GM10266 (cell line): ENCODE measurements around the gene PPDPF.
"Not testable (repeated sequence)": the region's sequence is repeated elsewhere in the genome, so short reads cannot be mapped to it uniquely, and the experiment has no call there.

Source experiments
- DNase-seq: peaks from one replicate; pipeline ENCODE4 v3.0.0; 2012; ENCODE audit errors: extremely low spot score
- CTCF ChIP-seq: IDR thresholded peaks from 2 replicates; pipeline ENCODE4 v1.5.1; 2012; ENCODE audit warnings: mild to moderate bottlenecking, low read depth; ENCODE audit not compliant: control insufficient read depth, insufficient read depth; ENCODE audit errors: missing control alignments

PPDPF gene

DNA sequence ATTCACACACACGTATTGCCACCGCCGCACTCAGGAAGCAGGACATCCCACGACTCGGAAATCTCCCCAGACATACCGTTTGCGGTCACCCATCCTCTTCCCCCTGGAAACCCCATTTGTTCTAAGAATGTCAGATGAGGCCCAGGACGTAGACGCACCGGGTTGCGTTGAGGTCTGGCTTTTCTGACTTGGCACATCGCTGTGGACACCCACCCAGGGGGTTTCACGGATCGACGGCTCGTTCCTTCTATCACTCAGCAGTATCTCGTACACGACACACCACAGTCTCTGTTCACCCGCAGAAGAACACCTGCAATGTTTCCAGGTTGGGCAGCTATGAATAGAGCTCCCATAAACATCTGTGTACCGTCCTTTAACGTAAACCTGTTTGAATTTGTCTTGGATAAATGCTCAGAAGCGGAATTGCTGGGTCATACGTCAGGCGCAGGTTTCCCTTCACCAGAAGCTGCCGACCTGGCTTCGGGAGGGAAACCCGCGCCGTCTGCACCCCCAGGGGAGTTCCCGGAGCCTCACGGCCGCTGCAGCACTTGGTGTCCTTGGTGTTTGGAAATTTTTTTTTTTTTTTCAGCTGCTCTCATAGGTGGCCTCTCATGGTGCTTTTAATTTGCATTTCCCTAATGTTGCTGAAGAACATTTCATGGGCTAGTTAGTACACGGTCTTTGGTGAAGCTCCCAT is 12.3 kb upstream of the PPDPF start:
- no peak for TF ChIP-seq CTCF
- DNase-seq = no peak

DNA sequence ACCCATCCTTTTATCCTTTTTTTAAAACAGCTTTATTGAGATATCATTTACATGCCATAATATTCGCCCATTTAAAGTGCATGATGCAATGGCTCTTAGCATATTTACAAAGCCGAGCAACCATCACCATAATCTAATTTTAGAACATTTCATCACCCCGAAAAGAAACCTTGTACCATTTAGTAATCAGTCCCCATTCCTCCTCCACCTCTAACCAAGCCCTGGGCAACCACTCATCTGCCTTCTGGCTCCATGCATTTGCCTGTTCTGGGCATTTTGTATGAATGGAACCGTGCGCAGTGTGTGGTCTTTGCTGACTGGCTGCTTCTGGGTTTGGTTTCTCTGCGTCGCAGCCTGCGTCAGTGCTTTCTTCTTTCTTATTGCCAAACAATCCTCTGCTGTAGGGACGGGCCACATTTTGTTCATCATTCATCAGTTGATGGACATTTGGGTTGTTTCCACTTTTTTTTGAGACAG is 11.4 kb upstream of the PPDPF start:
- no peak for DNase-seq

GRCh38 chr20:63513207-63513606 is 7.4 kb upstream of the PPDPF start:
- no peak for DNase-seq
- TF ChIP-seq CTCF = no peak

More for the DNA sequence above, 11.4 kb upstream of the PPDPF start:
- no peak for TF ChIP-seq CTCF

- not testable (repeated sequence) for DNase-seq
These were observed 6.0 kb upstream of the PPDPF start for GRCh38 chr20:63514520-63514919.

DNA sequence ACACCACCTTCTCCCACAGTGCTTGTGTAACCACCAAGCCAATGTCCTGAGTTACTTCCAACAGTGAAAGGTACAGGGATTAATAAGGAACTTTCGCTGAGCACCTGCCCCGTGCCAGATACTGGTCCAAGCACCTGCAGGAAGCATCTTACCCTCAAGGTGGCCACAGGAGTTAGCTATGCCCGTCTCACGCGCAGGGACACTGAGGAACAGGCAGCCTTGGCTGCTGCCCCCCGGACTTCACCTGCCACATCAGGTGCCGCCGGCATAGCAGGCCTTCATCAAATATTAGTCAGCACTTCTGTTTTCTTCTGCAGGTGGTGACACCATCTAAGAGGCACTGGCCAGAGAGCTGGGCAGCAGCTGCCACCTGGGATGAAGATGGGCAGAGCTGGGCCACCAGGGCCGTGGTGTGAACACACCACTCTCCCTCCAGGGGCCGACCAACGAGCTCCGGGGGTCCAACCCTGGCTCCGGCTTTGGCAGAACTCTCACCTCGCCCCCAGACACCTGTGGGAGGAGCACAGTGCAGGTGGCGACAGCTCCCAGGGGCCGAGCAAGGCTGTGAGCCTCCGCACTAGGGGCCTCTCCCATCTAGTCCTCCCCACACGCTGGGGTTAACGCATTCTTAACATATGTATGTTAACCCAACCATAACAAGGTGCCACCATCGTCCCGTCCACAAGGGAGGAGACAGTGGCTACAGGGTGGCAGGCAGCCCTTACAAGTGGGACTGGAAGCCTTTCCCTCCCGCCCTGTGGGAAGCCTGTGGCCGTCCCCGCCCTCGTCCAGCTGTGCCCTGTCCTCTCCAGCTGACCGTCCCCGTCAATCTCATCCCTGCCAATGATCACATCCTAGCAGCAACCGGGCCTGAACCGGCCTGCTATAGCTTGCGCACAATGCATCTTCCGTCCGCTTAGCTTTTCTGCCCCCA is 2.9 kb upstream of the PPDPF start:
- no peak for TF ChIP-seq CTCF
- no peak for DNase-seq

DNA sequence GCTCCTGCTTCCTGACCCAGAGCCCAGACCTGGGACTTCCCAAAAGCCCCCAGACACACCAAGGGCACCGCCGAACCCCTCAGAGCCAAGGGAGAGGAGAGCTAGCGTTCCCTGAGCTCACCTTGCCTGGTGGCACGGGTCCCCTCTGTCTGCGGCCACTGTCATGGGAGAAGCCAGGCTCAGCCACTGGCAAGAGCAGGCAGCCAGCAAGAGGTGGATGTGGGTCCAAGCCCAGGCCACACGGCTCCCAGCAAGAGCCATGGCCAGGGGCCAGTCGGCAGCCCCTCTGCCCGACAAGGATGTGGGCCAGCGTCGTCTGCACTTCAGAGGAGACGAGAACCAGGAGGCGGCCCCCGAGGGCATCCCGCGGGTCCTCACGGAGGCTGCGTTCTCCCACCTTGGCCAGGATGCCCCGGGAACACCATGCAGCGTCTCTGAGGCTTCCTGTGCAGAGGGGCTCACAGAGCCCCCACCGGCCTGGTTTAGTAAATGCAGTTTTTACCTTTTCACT is 2.2 kb upstream of the PPDPF start:
- no peak for DNase-seq

More for the DNA sequence above, 2.2 kb upstream of the PPDPF start:
- no peak for TF ChIP-seq CTCF
